Gastroesophageal sphincter (tissue), 3 donors: ENCODE results near the gene KAZN.

Source experiments
- CTCF ChIP-seq, 4 experiments: fragments of 200-600 bp in 2 of 4; fragments of 450-650 bp in 2 of 4; sonication (generic) in 1 of 4; IDR thresholded peaks; one replicate each; pipeline ENCODE4 v1.5.1; 2017 to 2019; ENCODE audit warnings: antibody characterized with exemption in 4 of 4, mild to moderate bottlenecking in 2 of 4, moderate library complexity in 2 of 4
- POLR2A ChIP-seq, 2 donors: fragments of 450-650 bp; IDR thresholded peaks; one replicate each; pipeline ENCODE4 v1.6.1; 2017; ENCODE audit warnings: antibody characterized with exemption in 2 of 2, mild to moderate bottlenecking in 2 of 2, moderate library complexity in 1 of 2
- POLR2AphosphoS5 ChIP-seq: sonication (generic); formaldehyde crosslinking; IDR thresholded peaks from one replicate; pipeline ENCODE4 v1.6.1; 2017; ENCODE audit warnings: antibody characterized with exemption

DNA sequence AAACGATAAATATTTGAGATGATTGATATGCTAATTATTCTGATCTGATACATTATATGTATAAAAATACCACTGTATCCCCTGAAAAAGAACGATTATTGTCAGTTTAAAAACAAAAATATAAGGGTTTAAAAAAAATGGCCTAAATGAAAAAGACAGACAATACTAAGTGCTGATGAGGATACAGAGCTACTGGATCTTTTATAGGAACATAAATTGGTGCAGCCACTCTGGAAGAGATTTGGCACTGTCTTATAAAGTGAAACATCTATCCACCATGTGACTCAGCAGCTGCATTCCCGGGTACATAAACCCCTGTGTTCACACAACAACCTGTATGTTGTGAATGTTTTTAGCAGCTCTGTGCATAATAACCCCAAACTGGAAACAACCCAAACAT is 44.2 kb downstream of the KAZN start:
- TF ChIP-seq CTCF (IDR thresholded peaks at IDR 0.05): no peak
- no peak for TF ChIP-seq POLR2A (IDR thresholded peaks at IDR 0.05)
- no peak for TF ChIP-seq POLR2AphosphoS5
